GM19035 (cell line): ENCODE measurements around the gene FOXP4.

Source experiments
- ATAC-seq: cut with Tn5 transposase; IDR thresholded peaks from one replicate; pipeline ENCODE4 v1.9.1; 2021; ENCODE audit not compliant: unreplicated experiment

FOXP4 gene

GRCh38 chr6:41546475-41546865 lies 289 bp downstream of the FOXP4 start:
- peak; percentile 46 for ATAC-seq

GRCh38 chr6:41546866-41547798 lies 951 bp downstream of the FOXP4 start:
- peak; percentile 26 for ATAC-seq

- ATAC-seq: no peak
Measured at GRCh38 chr6:41547799-41548097, 1.6 kb downstream of the FOXP4 start.

GRCh38 chr6:41548098-41548840 lies 2.1 kb downstream of the FOXP4 start:
- no peak for ATAC-seq

GRCh38 chr6:41548841-41549642 lies 2.9 kb downstream of the FOXP4 start:
- ATAC-seq: no peak

- ATAC-seq: no peak
Measured at GRCh38 chr6:41549673-41550072, 3.5 kb downstream of the FOXP4 start.

GRCh38 chr6:41551086-41551700 lies 5.0 kb downstream of the FOXP4 start:
- ATAC-seq: no peak

- no peak for ATAC-seq
Measured at GRCh38 chr6:41551857-41552256, 5.7 kb downstream of the FOXP4 start.

GRCh38 chr6:41552723-41553122 lies 6.5 kb downstream of the FOXP4 start:
- ATAC-seq: no peak

GRCh38 chr6:41553405-41553999 lies 7.3 kb downstream of the FOXP4 start:
- no peak for ATAC-seq

- no peak for ATAC-seq
Measured at GRCh38 chr6:41555326-41556300, 9.4 kb downstream of the FOXP4 start.

GRCh38 chr6:41557335-41557734 lies 11.2 kb downstream of the FOXP4 start:
- ATAC-seq: no peak

- no peak for ATAC-seq
Measured at GRCh38 chr6:41558033-41558807, 12.0 kb downstream of the FOXP4 start.

- peak; percentile 10 for ATAC-seq
Measured at GRCh38 chr6:41559655-41560427, 13.7 kb downstream of the FOXP4 start.

- peak; percentile 60 for ATAC-seq
Measured at GRCh38 chr6:41560431-41561192, 14.4 kb downstream of the FOXP4 start.

GRCh38 chr6:41561416-41561815 lies 15.2 kb downstream of the FOXP4 start:
- ATAC-seq: no peak
